HUES6 (cell line): ENCODE data around the gene LRRC72.
"Not testable (repeated sequence)": the region's sequence is repeated elsewhere in the genome, so short reads cannot be mapped to it uniquely, and the experiment has no call there.

Experiments
- H3K27ac ChIP-seq: 2 replicates; pipeline ENCODE4 v1.7.0; 2013; ENCODE audit warnings: low read depth, mild to moderate bottlenecking, low read length, inconsistent platforms
- H3K27me3 ChIP-seq: 2 replicates; pipeline ENCODE4 v1.6.1; 2013; ENCODE audit warnings: low read length; ENCODE audit not compliant: control insufficient read depth, insufficient read depth
- H3K36me3 ChIP-seq: 2 replicates; pipeline ENCODE4 v1.6.1; 2013; ENCODE audit warnings: low read length; ENCODE audit not compliant: control insufficient read depth, insufficient read depth
- H3K4me1 ChIP-seq: 2 replicates; pipeline ENCODE4 v1.6.1; 2013; ENCODE audit warnings: low read length; ENCODE audit not compliant: control insufficient read depth, insufficient read depth
- H3K4me3 ChIP-seq: 2 replicates; pipeline ENCODE4 v1.5.1; 2013; ENCODE audit warnings: low read depth, low read length
- H3K9ac ChIP-seq: one replicate; pipeline ENCODE4 v1.6.1; 2013; ENCODE audit warnings: mild to moderate bottlenecking, low read length
- H3K9me3 ChIP-seq: 2 replicates; pipeline ENCODE4 v1.6.1; 2013; ENCODE audit warnings: low read depth, low read length; ENCODE audit not compliant: control insufficient read depth, insufficient read depth

LRRC72 gene

DNA sequence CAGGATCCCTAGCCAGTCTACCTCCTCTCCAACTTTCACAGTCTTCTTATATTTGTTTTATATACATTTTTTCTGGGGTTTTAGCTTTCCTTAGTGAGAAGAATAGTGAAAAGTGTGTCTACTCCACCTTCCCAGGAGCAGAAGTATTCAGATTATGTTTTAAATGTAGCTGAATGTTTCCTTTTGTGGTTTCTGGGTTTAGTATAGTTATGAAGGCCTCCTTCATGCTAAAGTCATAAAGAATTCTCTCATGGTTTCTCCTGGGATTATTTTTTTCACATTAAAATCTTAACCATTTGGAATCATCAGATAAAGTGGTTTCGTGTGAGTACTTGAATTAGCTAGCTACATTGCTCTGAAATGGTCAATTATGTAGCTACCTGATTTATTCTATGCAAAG lies 68.1 kb downstream of the LRRC72 start:
- Histone ChIP-seq H3K36me3 (no peaks in the 10 kb centered on the region), H3K4me1 (peaks cover 10% of the 10 kb centered on the region), H3K4me3 (no peak overlapping the region), H3K27ac (no peak overlapping the region), H3K27me3 (no peaks in the 10 kb centered on the region), H3K9me3 (no peaks in the 10 kb centered on the region), H3K9ac (no peak overlapping the region)

DNA sequence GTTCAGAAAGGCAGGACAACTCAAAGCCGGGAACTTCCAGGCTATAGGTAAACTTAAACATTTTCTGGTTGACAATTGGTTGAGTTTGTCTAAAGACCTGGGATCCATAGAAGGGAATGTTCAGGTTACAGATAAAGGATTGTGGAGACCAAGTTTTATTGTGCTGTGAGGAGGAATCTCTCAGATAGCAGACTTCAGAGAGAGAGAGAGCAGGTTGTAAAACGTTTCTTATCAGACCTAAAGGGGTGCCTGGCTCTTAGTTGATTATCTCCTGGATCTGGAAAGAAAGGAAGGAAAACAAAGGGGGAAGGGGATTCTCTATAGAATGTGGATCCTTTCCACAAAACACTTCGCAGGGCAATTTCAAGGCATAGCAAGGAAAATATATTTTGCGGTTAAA lies 69.0 kb downstream of the LRRC72 start:
- not testable (repeated sequence) for H3K9me3 ChIP-seq, H3K36me3 ChIP-seq, H3K4me3 ChIP-seq, H3K9ac ChIP-seq, H3K27me3 ChIP-seq
- Histone ChIP-seq H3K27ac (peak overlapping the region; percentile 65; the same call in 1 of the 2 replicates), H3K4me1 (peaks cover 10% of the 10 kb centered on the region)

DNA sequence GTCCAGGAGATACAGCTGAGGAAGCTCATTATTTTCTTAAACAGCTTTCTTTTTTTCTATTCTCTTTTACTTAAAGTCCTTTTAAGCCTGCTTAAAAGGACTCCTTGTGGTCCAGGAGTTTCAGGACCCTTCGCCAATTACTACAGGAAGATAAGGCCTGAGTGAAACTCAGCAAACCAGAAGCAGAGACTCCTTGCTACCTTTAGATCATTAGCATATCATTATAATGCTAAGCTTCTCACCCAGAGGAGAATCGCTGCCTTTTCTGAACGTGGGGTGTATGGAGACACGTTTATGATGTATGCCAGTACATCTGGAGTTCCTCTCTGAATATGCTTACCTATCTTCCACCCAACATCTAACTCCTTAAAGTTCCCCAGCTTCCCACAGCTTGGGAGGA lies 71.4 kb downstream of the LRRC72 start:
- no peak overlapping the region for H3K27ac ChIP-seq
- no peak overlapping the region for H3K4me3 ChIP-seq
- no peaks in the 10 kb centered on the region for H3K27me3 ChIP-seq

DNA sequence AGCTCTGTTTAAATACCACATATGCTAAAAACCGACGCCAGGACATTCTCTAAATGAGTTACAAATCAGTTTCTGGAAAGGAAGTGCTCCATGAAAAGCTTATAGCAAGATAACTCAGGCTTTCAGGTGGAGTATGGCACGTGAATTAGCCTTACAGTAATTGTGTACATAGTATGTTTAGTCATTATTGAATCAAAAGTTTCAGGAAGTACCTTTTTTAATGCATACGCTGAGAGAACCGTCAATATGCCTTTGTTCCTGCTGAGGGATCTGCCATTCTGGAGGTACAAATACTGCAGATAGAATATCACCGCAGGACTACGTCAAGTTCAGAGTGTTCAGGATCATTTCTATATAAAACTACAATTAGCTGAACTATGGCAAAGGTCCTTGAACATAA lies 73.2 kb downstream of the LRRC72 start:
- H3K4me3 ChIP-seq = no peak overlapping the region
- H3K27me3 ChIP-seq = no peaks in the 10 kb centered on the region
- H3K27ac ChIP-seq = no peak overlapping the region
- no peak overlapping the region for H3K9ac ChIP-seq
- H3K9me3 ChIP-seq = no peaks in the 10 kb centered on the region
- H3K4me1 ChIP-seq = peaks cover 10% of the 10 kb centered on the region
- H3K36me3 ChIP-seq = peaks cover 15% of the 10 kb centered on the region

More for the DNA sequence above, 71.4 kb downstream of the LRRC72 start:
- Histone ChIP-seq H3K9me3 (no peaks in the 10 kb centered on the region), H3K9ac (no peak overlapping the region), H3K4me1 (peaks cover 10% of the 10 kb centered on the region), H3K36me3 (peaks cover 7% of the 10 kb centered on the region)

DNA sequence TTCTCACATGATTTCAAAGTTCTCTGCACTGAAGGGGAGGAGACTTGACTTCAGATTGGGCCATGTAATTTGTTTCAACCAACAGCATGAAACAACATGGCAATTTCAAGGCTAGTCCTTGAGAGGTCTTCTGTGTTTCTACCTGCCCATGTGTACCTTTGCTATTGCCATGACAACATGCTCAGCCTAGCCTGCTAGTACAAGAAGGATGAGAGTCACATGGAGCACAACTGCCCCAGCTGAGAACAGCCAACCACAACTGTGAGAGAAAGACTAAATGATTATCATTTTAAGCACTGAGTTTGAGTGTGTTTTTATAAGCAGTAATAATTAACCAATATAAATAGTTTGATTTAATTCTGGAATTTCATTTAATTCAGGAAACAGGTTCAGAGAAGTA lies 77.0 kb downstream of the LRRC72 start:
- no peaks in the 10 kb centered on the region for H3K9me3 ChIP-seq

DNA sequence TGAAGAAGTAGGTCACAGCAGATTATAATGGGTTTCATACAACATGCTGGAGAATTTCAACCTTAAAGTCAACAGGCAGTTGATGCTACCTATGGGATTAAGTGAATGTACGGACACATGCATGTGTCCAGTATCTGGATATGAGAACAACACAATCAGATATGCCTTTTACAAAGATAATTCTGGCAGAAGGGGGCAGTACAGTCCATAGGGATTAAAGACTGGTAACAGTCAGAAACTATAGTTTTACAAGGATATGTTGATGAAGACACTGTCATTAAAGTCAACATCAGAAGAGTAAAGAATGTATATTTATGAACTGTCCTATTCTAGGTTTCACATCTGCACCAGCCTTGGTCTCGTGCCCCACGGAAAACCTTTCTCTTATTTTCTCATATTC lies 77.4 kb downstream of the LRRC72 start:
- Histone ChIP-seq H3K27me3 (no peaks in the 10 kb centered on the region), H3K4me1 (no peaks in the 10 kb centered on the region), H3K27ac (no peak overlapping the region), H3K9me3 (no peaks in the 10 kb centered on the region), H3K4me3 (no peak overlapping the region), H3K9ac (no peak overlapping the region), H3K36me3 (peaks cover 15% of the 10 kb centered on the region)

More for the DNA sequence above, 77.0 kb downstream of the LRRC72 start:
- H3K36me3 ChIP-seq = peaks cover 15% of the 10 kb centered on the region
- H3K4me1 ChIP-seq = no peaks in the 10 kb centered on the region
- no peak overlapping the region for H3K4me3 ChIP-seq
- no peak overlapping the region for H3K9ac ChIP-seq
- no peak overlapping the region for H3K27ac ChIP-seq
- H3K27me3 ChIP-seq = no peaks in the 10 kb centered on the region

DNA sequence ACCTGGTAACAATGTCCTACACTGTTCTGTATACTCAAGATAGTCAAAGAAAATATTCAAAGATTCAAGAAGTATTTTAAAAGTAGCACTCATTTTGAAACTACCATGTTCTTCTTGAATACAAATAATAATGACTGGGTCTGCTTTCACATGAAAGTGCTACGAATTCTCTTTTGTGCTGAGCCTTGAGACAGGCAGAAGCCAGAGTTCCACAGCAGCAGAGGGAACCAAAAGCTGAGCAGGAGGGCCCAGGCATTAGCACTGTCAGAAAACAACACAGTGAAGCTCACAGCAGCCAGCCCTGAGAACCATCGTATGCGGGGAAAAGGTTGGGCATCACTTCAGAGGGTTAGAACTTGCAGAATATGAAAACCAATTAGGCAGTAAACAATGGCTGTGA lies 80.1 kb downstream of the LRRC72 start:
- H3K27ac ChIP-seq = no peak overlapping the region
- H3K36me3 ChIP-seq = peaks cover 12% of the 10 kb centered on the region
- no peaks in the 10 kb centered on the region for H3K9me3 ChIP-seq
- no peaks in the 10 kb centered on the region for H3K4me1 ChIP-seq
- no peak overlapping the region for H3K9ac ChIP-seq
- no peak overlapping the region for H3K4me3 ChIP-seq
- no peaks in the 10 kb centered on the region for H3K27me3 ChIP-seq

DNA sequence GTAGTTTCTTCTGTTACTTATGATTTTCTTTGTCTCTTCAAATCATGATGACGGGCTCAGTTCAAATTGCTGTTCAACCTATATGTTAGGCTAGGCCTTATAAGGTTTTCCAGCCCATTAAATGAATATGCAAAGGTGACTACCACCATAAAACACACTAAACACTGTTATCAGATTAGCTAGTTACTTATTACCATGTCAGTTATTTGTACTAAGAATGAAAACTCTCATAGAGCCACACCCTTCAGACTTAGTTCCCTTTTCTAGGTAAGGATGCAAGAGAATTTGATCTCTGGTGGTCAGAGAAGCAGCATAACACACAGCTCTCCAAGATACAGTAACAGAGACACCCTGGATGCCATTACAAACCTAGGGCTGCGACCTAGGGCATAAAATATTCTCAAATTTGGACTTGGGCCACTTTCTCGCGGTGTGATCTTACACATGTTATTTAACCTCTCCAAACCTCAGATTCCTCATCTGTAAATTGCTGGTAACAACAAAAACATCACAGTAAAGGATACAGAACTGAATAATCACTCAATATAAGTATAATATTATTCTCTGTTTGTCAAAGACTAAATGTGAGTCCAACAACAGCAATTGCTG lies 83.3 kb downstream of the LRRC72 start:
- no peak overlapping the region for H3K9ac ChIP-seq
- H3K36me3 ChIP-seq = no peaks in the 10 kb centered on the region; the same call in none of the 2 replicates
- no peaks in the 10 kb centered on the region for H3K27me3 ChIP-seq
- H3K9me3 ChIP-seq = no peaks in the 10 kb centered on the region
- H3K4me1 ChIP-seq = no peaks in the 10 kb centered on the region
- no peak overlapping the region for H3K4me3 ChIP-seq
- H3K27ac ChIP-seq = no peak overlapping the region

DNA sequence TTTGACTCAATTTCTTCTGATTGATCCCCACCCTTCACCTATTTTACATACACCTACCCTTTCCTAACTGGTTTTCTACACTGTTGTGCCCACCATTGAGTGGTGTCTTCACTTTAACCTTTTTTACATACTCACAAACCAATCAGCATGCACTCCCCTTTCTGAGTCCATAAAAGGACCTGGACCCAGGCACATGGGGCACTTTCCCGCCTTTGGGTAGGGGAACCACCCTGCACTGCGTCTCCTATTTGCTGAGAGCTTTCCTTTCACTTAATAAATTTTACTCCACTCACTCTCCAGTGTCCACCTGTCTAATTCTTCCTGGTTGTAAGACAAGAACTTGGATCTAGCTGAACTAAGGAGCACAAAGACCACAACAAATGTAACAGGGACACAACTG lies 85.1 kb downstream of the LRRC72 start:
- Histone ChIP-seq H3K9ac (no peak overlapping the region), H3K9me3 (no peaks in the 10 kb centered on the region), H3K36me3 (no peaks in the 10 kb centered on the region; the same call in none of the 2 replicates), H3K4me1 (peaks cover 10% of the 10 kb centered on the region), H3K27ac (no peak overlapping the region), H3K4me3 (no peak overlapping the region), H3K27me3 (no peaks in the 10 kb centered on the region)

DNA sequence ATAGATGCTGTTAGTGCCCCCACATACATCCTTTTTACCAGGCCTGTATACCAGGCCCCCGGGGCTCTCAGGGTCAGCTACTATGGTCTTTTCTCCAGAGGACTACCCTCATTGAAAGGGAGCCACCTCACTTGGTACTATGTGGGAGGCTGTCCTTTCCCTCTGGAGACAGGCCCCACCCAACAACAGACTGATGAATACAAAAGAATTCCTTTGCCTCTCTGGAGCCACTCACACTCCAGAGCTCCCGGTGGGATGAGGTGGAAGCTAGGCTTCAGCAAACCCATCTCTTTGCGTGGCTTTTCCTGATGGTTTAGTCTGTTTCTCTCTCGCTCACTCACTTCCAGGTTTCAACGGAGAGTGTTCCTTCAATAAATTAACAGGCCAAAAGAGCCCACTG lies 88.6 kb downstream of the LRRC72 start:
- Histone ChIP-seq H3K36me3 (no peaks in the 10 kb centered on the region), H3K27me3 (no peaks in the 10 kb centered on the region), H3K9me3 (no peaks in the 10 kb centered on the region), H3K9ac (no peak overlapping the region), H3K4me3 (no peak overlapping the region), H3K4me1 (peaks cover 11% of the 10 kb centered on the region), H3K27ac (no peak overlapping the region)

DNA sequence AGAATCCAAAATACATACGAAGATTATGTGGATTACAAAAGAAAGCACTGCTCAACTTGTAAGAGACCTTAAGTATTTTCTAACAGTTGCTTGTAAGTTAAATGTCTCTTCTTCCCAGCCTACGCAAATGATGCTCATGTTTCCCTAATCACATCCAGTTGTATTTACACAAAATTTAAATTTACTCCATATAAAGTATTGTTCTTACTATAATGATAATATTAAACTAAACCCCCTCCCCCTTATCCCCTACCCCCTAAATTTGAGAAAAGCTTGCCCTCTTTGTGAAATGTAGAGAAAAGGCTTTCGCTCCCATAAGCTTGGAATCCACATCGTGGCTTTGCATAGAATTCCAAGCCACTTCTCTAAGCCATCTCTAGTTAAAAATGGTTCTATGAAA lies 89.5 kb downstream of the LRRC72 start:
- H3K27me3 ChIP-seq = no peaks in the 10 kb centered on the region
- H3K4me3 ChIP-seq = no peak overlapping the region
- peaks cover 2% of the 10 kb centered on the region; the same call in 1 of the 2 replicates for H3K36me3 ChIP-seq
- no peak overlapping the region for H3K27ac ChIP-seq
- H3K4me1 ChIP-seq = peaks cover 11% of the 10 kb centered on the region
- no peaks in the 10 kb centered on the region for H3K9me3 ChIP-seq
- H3K9ac ChIP-seq = no peak overlapping the region
